SK-N-SH treated with all-trans-retinoic acid at 6 μM for 48 hours (cell line): ENCODE measurements around the gene PTPRD.

Source experiments
- ATAC-seq: fragments of 200-7000 bp; cut with Tn5 transposase; 3 replicates; pipeline ENCODE4 v1.9.1; 2020; ENCODE audit warnings: mild to moderate bottlenecking, moderate library complexity
- BACH2 ChIP-seq: fragments of 250-450 bp; sonication (Bioruptor Pico); IDR thresholded peaks from 2 replicates; pipeline ENCODE4 v1.9.0; 2021; ENCODE audit warnings: mild to moderate bottlenecking, borderline replicate concordance
- CSDC2 ChIP-seq: fragments of 250-450 bp; sonication (Bioruptor Pico); IDR thresholded peaks from 2 replicates; pipeline ENCODE4 v1.5.0; 2020; ENCODE audit warnings: mild to moderate bottlenecking, moderate library complexity
- ESRRG ChIP-seq: fragments of 250-450 bp; sonication (Bioruptor Pico); IDR thresholded peaks from 2 replicates; pipeline ENCODE4 v1.6.1; 2021; ENCODE audit warnings: mild to moderate bottlenecking
- GLIS3 ChIP-seq: fragments of 250-450 bp; sonication (Bioruptor Pico); IDR thresholded peaks from 2 replicates; pipeline ENCODE4 v1.5.0; 2020; ENCODE audit warnings: mild to moderate bottlenecking, moderate library complexity
- ISL1 ChIP-seq: fragments of 250-450 bp; sonication (Bioruptor Pico); IDR thresholded peaks from 2 replicates; pipeline ENCODE4 v2.1.2; 2022; ENCODE audit warnings: mild to moderate bottlenecking, moderate library complexity
- OSR1 ChIP-seq: fragments of 250-450 bp; sonication (Bioruptor Pico); IDR thresholded peaks from 2 replicates; pipeline ENCODE4 v1.8.0; 2022; ENCODE audit warnings: moderate library complexity, mild to moderate bottlenecking, inconsistent platforms
- PATZ1 ChIP-seq: fragments of 250-450 bp; sonication (Bioruptor Pico); IDR thresholded peaks from 2 replicates; pipeline ENCODE4 v1.8.0; 2020; ENCODE audit warnings: mild to moderate bottlenecking, moderate library complexity, borderline replicate concordance
- PPARA ChIP-seq: fragments of 250-450 bp; sonication (Bioruptor Pico); IDR thresholded peaks from 2 replicates; pipeline ENCODE4 v1.5.0; 2020; ENCODE audit warnings: mild to moderate bottlenecking, borderline replicate concordance
- RARB ChIP-seq: fragments of 250-450 bp; sonication (Bioruptor Pico); IDR thresholded peaks from 2 replicates; pipeline ENCODE4 v1.8.0; 2021; ENCODE audit warnings: mild to moderate bottlenecking, moderate library complexity
- SNAI2 ChIP-seq: fragments of 250-450 bp; sonication (Bioruptor Pico); IDR thresholded peaks from 2 replicates; pipeline ENCODE4 v1.5.0; 2020; ENCODE audit warnings: mild to moderate bottlenecking, moderate library complexity
- TCF4 ChIP-seq: fragments of 250-450 bp; sonication (Bioruptor Pico); IDR thresholded peaks from 2 replicates; pipeline ENCODE4 v1.8.0; 2021; ENCODE audit warnings: mild to moderate bottlenecking, moderate library complexity, borderline replicate concordance
- TSHZ2 ChIP-seq: fragments of 250-450 bp; sonication (Bioruptor Pico); IDR thresholded peaks from 2 replicates; pipeline ENCODE4 v1.5.0; 2020; ENCODE audit warnings: mild to moderate bottlenecking, moderate library complexity
- ZFP30 ChIP-seq: fragments of 450-650 bp; formaldehyde crosslinking; IDR thresholded peaks from 2 replicates; pipeline ENCODE4 v1.5.0; 2022; ENCODE audit warnings: mild to moderate bottlenecking, moderate library complexity
- ZNF565 ChIP-seq: fragments of 450-650 bp; formaldehyde crosslinking; conservative IDR thresholded peaks from 2 replicates; pipeline ENCODE4 v1.5.0; 2020; ENCODE audit warnings: low read depth, mild to moderate bottlenecking, moderate library complexity
- ZNF70 ChIP-seq: fragments of 450-650 bp; formaldehyde crosslinking; IDR thresholded peaks from 2 replicates; pipeline ENCODE4 v1.5.0; 2020; ENCODE audit warnings: mild to moderate bottlenecking, moderate library complexity
- ZNF8 ChIP-seq: fragments of 450-650 bp; formaldehyde crosslinking; IDR thresholded peaks from 2 replicates; pipeline ENCODE4 v1.5.0; 2020; ENCODE audit warnings: mild to moderate bottlenecking, moderate library complexity
- TF ChIP-seq, protein P1 (sequence below): fragments of 250-450 bp; sonication (Bioruptor Pico); IDR thresholded peaks from 2 replicates; pipeline ENCODE4 v1.5.1; 2020; ENCODE audit warnings: low read depth, mild to moderate bottlenecking, moderate library complexity
- TF ChIP-seq, protein P2 (sequence below): fragments of 250-450 bp; sonication (Bioruptor Pico); IDR thresholded peaks from 2 replicates; pipeline ENCODE4 v1.8.0; 2021; ENCODE audit warnings: low read depth, mild to moderate bottlenecking, moderate library complexity, borderline replicate concordance
- TF ChIP-seq, protein P3 (sequence below): fragments of 250-450 bp; sonication (Bioruptor Pico); IDR thresholded peaks from 2 replicates; pipeline ENCODE4 v1.5.1; 2021; ENCODE audit warnings: mild to moderate bottlenecking, moderate library complexity

The PTPRD gene

DNA sequence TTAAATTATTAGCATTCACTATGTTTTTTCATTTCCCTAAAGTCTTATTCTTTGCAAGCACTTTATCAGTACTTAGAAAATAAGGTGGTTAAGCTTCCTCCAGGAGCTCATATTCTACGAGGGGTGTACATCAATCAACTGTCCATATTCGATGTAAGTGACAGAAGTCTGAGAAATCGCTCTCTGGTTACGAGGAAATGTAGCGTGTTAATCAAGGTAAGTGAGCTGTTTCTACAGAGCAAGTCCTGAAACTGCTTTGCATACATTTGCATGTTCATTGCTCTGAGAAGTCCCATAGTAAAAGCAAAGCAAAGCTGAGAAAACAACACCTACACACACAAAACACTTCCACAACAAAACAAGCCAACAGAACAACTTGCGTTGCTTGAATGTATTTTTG is 1919.3 kb downstream of the PTPRD start:
- ATAC-seq, result no peak
- no peak for TF ChIP-seq ZNF565 (CRISPR knock-in tag)
- TF ChIP-seq CSDC2, result no peak
- TF ChIP-seq, protein P1, sequence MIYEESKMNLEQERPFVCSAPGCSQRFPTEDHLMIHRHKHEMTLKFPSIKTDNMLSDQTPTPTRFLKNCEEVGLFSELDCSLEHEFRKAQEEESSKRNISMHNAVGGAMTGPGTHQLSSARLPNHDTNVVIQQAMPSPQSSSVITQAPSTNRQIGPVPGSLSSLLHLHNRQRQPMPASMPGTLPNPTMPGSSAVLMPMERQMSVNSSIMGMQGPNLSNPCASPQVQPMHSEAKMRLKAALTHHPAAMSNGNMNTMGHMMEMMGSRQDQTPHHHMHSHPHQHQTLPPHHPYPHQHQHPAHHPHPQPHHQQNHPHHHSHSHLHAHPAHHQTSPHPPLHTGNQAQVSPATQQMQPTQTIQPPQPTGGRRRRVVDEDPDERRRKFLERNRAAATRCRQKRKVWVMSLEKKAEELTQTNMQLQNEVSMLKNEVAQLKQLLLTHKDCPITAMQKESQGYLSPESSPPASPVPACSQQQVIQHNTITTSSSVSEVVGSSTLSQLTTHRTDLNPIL (CRISPR knock-in tag), result no peak
- TF ChIP-seq BACH2 (CRISPR knock-in tag), result no peak
- TF ChIP-seq TCF4 (CRISPR knock-in tag), result no peak
- TF ChIP-seq RARB (CRISPR knock-in tag), result no peak
- TF ChIP-seq TSHZ2 (CRISPR knock-in tag), result no peak
- TF ChIP-seq ZFP30 (CRISPR knock-in tag), result no peak
- TF ChIP-seq PPARA (CRISPR knock-in tag), result no peak
- no peak for TF ChIP-seq OSR1 (CRISPR knock-in tag)
- no peak for TF ChIP-seq GLIS3
- TF ChIP-seq, all 23 proteins: peak for 0

DNA sequence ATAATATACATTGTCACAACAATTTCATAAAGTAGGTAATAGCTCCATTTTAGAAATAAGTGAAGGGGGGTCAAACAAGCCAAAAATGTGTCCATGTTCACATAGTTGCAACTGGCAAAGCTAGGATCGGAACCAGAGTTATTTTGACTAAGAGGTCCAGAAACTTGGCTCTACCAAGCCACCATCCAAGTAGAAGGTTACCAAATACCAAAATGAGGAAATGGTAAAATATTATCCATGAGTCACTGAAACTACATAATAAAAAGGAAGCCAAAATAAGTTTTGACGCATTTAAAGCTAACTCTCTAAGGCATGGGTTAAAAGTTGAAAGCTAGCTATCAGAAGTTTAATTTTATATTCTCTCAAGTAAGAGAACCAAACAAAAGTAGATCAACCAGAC is 1926.3 kb downstream of the PTPRD start:
- no peak for ATAC-seq
- TF ChIP-seq ZNF8 (no peak), ESRRG (CRISPR knock-in tag) (no peak), BACH2 (CRISPR knock-in tag) (no peak), TSHZ2 (CRISPR knock-in tag) (no peak)
- TF ChIP-seq, protein P2, sequence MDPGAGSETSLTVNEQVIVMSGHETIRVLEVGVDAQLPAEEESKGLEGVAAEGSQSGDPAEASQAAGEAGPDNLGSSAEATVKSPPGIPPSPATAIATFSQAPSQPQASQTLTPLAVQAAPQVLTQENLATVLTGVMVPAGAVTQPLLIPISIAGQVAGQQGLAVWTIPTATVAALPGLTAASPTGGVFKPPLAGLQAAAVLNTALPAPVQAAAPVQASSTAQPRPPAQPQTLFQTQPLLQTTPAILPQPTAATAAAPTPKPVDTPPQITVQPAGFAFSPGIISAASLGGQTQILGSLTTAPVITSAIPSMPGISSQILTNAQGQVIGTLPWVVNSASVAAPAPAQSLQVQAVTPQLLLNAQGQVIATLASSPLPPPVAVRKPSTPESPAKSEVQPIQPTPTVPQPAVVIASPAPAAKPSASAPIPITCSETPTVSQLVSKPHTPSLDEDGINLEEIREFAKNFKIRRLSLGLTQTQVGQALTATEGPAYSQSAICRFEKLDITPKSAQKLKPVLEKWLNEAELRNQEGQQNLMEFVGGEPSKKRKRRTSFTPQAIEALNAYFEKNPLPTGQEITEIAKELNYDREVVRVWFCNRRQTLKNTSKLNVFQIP, result no peak

GRCh38 chr9:8685825-8686224 is 1927.0 kb downstream of the PTPRD start:
- TF ChIP-seq TCF4 (CRISPR knock-in tag) (no peak), PATZ1 (CRISPR knock-in tag) (no peak), ISL1 (CRISPR knock-in tag) (no peak), ESRRG (CRISPR knock-in tag) (no peak), ZFP30 (CRISPR knock-in tag) (no peak), ZNF70 (no peak), CSDC2 (no peak), SNAI2 (CRISPR knock-in tag) (no peak)
- TF ChIP-seq, protein P3, sequence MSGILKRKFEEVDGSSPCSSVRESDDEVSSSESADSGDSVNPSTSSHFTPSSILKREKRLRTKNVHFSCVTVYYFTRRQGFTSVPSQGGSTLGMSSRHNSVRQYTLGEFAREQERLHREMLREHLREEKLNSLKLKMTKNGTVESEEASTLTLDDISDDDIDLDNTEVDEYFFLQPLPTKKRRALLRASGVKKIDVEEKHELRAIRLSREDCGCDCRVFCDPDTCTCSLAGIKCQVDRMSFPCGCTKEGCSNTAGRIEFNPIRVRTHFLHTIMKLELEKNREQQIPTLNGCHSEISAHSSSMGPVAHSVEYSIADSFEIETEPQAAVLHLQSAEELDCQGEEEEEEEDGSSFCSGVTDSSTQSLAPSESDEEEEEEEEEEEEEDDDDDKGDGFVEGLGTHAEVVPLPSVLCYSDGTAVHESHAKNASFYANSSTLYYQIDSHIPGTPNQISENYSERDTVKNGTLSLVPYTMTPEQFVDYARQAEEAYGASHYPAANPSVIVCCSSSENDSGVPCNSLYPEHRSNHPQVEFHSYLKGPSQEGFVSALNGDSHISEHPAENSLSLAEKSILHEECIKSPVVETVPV (CRISPR knock-in tag), result no peak
- no peak for ATAC-seq
